ENCODE measurements around the gene OSTC.
"Not testable (repeated sequence)": the region's sequence is repeated elsewhere in the genome, so short reads cannot be mapped to it uniquely, and the experiment has no call there.

Gene OSTC

DNA sequence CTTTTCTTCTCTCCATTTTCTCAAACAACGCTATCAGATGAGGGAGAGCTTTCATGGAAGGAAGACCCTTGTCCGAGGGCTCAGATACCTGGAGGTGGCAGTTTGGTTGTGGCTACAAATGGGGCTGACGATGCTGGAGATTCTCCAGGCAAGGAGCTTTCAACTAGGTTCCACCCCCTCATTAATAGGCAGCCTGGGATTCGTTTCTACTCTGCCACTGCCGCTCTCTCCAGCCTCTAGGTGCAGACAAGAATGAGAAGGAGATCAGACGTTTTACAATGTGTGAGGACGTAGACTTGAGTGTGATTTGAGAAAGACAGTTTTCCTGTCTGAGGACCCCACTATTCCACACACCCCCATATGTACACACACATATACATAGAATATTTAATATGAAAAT, 59.3 kb downstream of the OSTC start:
- Histone ChIP-seq H3F3A (ENCODE audit: insufficient read depth, low read length) (no peaks in the 10 kb centered on the region), H2AFZ (ENCODE audit: low read length) (no peak overlapping the region)
- TF ChIP-seq, protein P1, sequence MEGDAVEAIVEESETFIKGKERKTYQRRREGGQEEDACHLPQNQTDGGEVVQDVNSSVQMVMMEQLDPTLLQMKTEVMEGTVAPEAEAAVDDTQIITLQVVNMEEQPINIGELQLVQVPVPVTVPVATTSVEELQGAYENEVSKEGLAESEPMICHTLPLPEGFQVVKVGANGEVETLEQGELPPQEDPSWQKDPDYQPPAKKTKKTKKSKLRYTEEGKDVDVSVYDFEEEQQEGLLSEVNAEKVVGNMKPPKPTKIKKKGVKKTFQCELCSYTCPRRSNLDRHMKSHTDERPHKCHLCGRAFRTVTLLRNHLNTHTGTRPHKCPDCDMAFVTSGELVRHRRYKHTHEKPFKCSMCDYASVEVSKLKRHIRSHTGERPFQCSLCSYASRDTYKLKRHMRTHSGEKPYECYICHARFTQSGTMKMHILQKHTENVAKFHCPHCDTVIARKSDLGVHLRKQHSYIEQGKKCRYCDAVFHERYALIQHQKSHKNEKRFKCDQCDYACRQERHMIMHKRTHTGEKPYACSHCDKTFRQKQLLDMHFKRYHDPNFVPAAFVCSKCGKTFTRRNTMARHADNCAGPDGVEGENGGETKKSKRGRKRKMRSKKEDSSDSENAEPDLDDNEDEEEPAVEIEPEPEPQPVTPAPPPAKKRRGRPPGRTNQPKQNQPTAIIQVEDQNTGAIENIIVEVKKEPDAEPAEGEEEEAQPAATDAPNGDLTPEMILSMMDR (IDR thresholded peaks at IDR 0.05; ENCODE audit: low read length), result no peak
- TF ChIP-seq EZH2 (IDR thresholded peaks at IDR 0.05; ENCODE audit: borderline replicate concordance, low read length), result no peak

GRCh38 chr4:108710578-108710977, 60.2 kb downstream of the OSTC start:
- not testable (repeated sequence) for H3K36me3 ChIP-seq (ENCODE audit: insufficient read depth, low read length); H3K27me3 ChIP-seq (ENCODE audit: insufficient read depth, low read length); H3K4me2 ChIP-seq (ENCODE audit: low read length); H3K79me2 ChIP-seq (ENCODE audit: insufficient read depth, low read length); H3K9me3 ChIP-seq (ENCODE audit: low read length); H3K9ac ChIP-seq (ENCODE audit: low read length); H3K9me2 ChIP-seq (ENCODE audit: low read depth, low read length); H3F3A ChIP-seq (ENCODE audit: insufficient read depth, low read length); H2AFZ ChIP-seq (ENCODE audit: low read length); H3K4me3 ChIP-seq (ENCODE audit: low read depth, low read length, poor library complexity, severe bottlenecking); H3K4me1 ChIP-seq (ENCODE audit: insufficient read depth, low read length, severe bottlenecking); H4K20me1 ChIP-seq (ENCODE audit: insufficient read depth, low read length); H3K27ac ChIP-seq (ENCODE audit: low read depth, low read length, poor library complexity, severe bottlenecking)

More for the DNA sequence above, 59.3 kb downstream of the OSTC start:
- H3K9me2 ChIP-seq (ENCODE audit: low read depth, low read length), result no peaks in the 10 kb centered on the region
- H3K79me2 ChIP-seq (ENCODE audit: insufficient read depth, low read length), result no peaks in the 10 kb centered on the region
- H3K4me3 ChIP-seq (ENCODE audit: low read depth, low read length, poor library complexity, severe bottlenecking), result no peak overlapping the region
- no peaks in the 10 kb centered on the region for H3K27me3 ChIP-seq (ENCODE audit: insufficient read depth, low read length)
- H3K9me3 ChIP-seq (ENCODE audit: low read length), result no peaks in the 10 kb centered on the region
- H4K20me1 ChIP-seq (ENCODE audit: insufficient read depth, low read length), result no peaks in the 10 kb centered on the region
- H3K36me3 ChIP-seq (ENCODE audit: insufficient read depth, low read length), result no peaks in the 10 kb centered on the region
- no peaks in the 10 kb centered on the region for H3K4me1 ChIP-seq (ENCODE audit: insufficient read depth, low read length, severe bottlenecking)
- no peak overlapping the region for H3K27ac ChIP-seq (ENCODE audit: low read depth, low read length, poor library complexity, severe bottlenecking)
- no peak overlapping the region for H3K4me2 ChIP-seq (ENCODE audit: low read length)
- H3K9ac ChIP-seq (ENCODE audit: low read length), result no peak overlapping the region

DNA sequence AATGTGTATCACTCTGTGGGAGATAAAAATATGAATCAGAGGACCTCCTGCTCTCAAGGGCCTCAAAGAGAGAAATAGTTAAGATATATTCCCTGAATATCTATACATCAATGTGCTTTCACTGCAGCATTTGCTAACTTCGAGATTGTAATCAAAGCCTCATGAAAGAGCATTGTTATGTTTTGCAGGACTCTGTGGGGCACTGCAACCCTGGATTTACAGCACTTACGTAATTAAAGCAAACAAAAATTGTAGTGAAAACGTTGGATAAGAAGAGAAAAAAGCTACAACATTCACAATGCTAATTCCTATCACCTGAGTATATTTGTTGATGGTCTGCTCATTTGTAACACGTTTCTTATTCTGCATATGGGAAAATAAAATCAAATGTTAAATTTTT, 64.5 kb downstream of the OSTC start:
- H3K79me2 ChIP-seq (ENCODE audit: insufficient read depth, low read length), result no peaks in the 10 kb centered on the region
- H2AFZ ChIP-seq (ENCODE audit: low read length), result no peak overlapping the region
- no peaks in the 10 kb centered on the region for H3K9me2 ChIP-seq (ENCODE audit: low read depth, low read length)
- TF ChIP-seq, protein P1 (IDR thresholded peaks at IDR 0.05; ENCODE audit: low read length), result no peak
- TF ChIP-seq EZH2 (IDR thresholded peaks at IDR 0.05; ENCODE audit: borderline replicate concordance, low read length), result no peak
- H3K36me3 ChIP-seq (ENCODE audit: insufficient read depth, low read length), result no peaks in the 10 kb centered on the region
- no peaks in the 10 kb centered on the region for H4K20me1 ChIP-seq (ENCODE audit: insufficient read depth, low read length)
- no peak overlapping the region for H3K27ac ChIP-seq (ENCODE audit: low read depth, low read length, poor library complexity, severe bottlenecking)
- H3K4me2 ChIP-seq (ENCODE audit: low read length), result no peak overlapping the region
- no peak overlapping the region for H3K9ac ChIP-seq (ENCODE audit: low read length)
- H3K4me3 ChIP-seq (ENCODE audit: low read depth, low read length, poor library complexity, severe bottlenecking), result no peak overlapping the region
- H3K9me3 ChIP-seq (ENCODE audit: low read length), result no peaks in the 10 kb centered on the region
- no peaks in the 10 kb centered on the region for H3K4me1 ChIP-seq (ENCODE audit: insufficient read depth, low read length, severe bottlenecking)
- no peaks in the 10 kb centered on the region for H3K27me3 ChIP-seq (ENCODE audit: insufficient read depth, low read length)
- no peaks in the 10 kb centered on the region for H3F3A ChIP-seq (ENCODE audit: insufficient read depth, low read length)

GRCh38 chr4:108716340-108716739, 65.9 kb downstream of the OSTC start:
- Histone ChIP-seq H3K9ac (ENCODE audit: low read length) (no peak overlapping the region), H3K9me2 (ENCODE audit: low read depth, low read length) (no peaks in the 10 kb centered on the region), H4K20me1 (ENCODE audit: insufficient read depth, low read length) (no peaks in the 10 kb centered on the region), H3K79me2 (ENCODE audit: insufficient read depth, low read length) (no peaks in the 10 kb centered on the region), H3F3A (ENCODE audit: insufficient read depth, low read length) (no peaks in the 10 kb centered on the region), H3K9me3 (ENCODE audit: low read length) (no peaks in the 10 kb centered on the region), H3K36me3 (ENCODE audit: insufficient read depth, low read length) (no peaks in the 10 kb centered on the region), H3K4me1 (ENCODE audit: insufficient read depth, low read length, severe bottlenecking) (no peaks in the 10 kb centered on the region), H3K4me2 (ENCODE audit: low read length) (no peak overlapping the region), H2AFZ (ENCODE audit: low read length) (no peak overlapping the region), H3K27ac (ENCODE audit: low read depth, low read length, poor library complexity, severe bottlenecking) (no peak overlapping the region), H3K27me3 (ENCODE audit: insufficient read depth, low read length) (no peaks in the 10 kb centered on the region), H3K4me3 (ENCODE audit: low read depth, low read length, poor library complexity, severe bottlenecking) (no peak overlapping the region)
- TF ChIP-seq EZH2 (IDR thresholded peaks at IDR 0.05; ENCODE audit: borderline replicate concordance, low read length), result no peak
- TF ChIP-seq, protein P1 (IDR thresholded peaks at IDR 0.05; ENCODE audit: low read length), result no peak

Data from OCI-LY1 (cell line).